Endothelial cell (in vitro differentiated cells): Measurements from ENCODE around the gene SCYGR6. TPM values are rescaled to one million over a fixed set of nuclear protein-coding genes. Genes with fewer than 3 reads are reported as not detected.

Experiments
- DNase-seq: peaks from one replicate; pipeline ENCODE4 v3.0.0; 2021; ENCODE audit warnings: low spot score
- H3K27ac Mint-ChIP-seq: one replicate; pipeline ENCODE4 v1.8.0; 2021; ENCODE audit warnings: mixed read lengths, inconsistent platforms; ENCODE audit not compliant: unreplicated experiment
- H3K27me3 Mint-ChIP-seq: one replicate; pipeline ENCODE4 v1.8.0; 2021; ENCODE audit warnings: mild to moderate bottlenecking, moderate library complexity, mixed read lengths, inconsistent platforms; ENCODE audit not compliant: unreplicated experiment
- H3K36me3 Mint-ChIP-seq: one replicate; pipeline ENCODE4 v1.8.0; 2021; ENCODE audit warnings: mild to moderate bottlenecking, low read depth, mixed read lengths, inconsistent platforms; ENCODE audit not compliant: unreplicated experiment
- H3K4me1 Mint-ChIP-seq: one replicate; pipeline ENCODE4 v1.8.0; 2021; ENCODE audit warnings: mild to moderate bottlenecking, mixed read lengths, inconsistent platforms; ENCODE audit not compliant: unreplicated experiment
- H3K4me3 Mint-ChIP-seq: one replicate; pipeline ENCODE4 v1.8.0; 2021; ENCODE audit warnings: mild to moderate bottlenecking, mixed read lengths, inconsistent platforms; ENCODE audit not compliant: unreplicated experiment
- H3K9me3 Mint-ChIP-seq: one replicate; pipeline ENCODE4 v1.8.0; 2021; ENCODE audit warnings: mixed read lengths, inconsistent platforms; ENCODE audit not compliant: unreplicated experiment
- CTCF ChIP-seq: fragments of 200-600 bp; sonication (generic); IDR thresholded peaks from one replicate; pipeline ENCODE4 v1.5.0; 2021; ENCODE audit warnings: antibody characterized with exemption; ENCODE audit not compliant: unreplicated experiment
- total RNA-seq: library from RNA; stranded (reverse); fragmentation: NEBNext Ultra II Directional; extraction: Animal tissue kit (Norgen Biotek cat#: 25700); gene quantifications from one replicate; pipeline ENCODE4 v1.2.1, GENCODE V29; 2021; ENCODE audit not compliant: unreplicated experiment

SCYGR6 gene
- total RNA-seq, 1 donor from 2014 or later = not detected

- Mint-ChIP-seq H3K9me3 (no peaks in the 10 kb centered on the region), H3K4me3 (no peak overlapping the region), H3K36me3 (no peaks in the 10 kb centered on the region), H3K4me1 (no peaks in the 10 kb centered on the region), H3K27me3 (no peaks in the 10 kb centered on the region), H3K27ac (no peak overlapping the region)
- DNase-seq = no peak
- TF ChIP-seq CTCF = no peak
These were observed 3.9 kb downstream of the SCYGR6 start for GRCh38 chr2:227720680-227721079.

- no peak overlapping the region for H3K27ac Mint-ChIP-seq
- H3K36me3 Mint-ChIP-seq = no peaks in the 10 kb centered on the region
- no peak overlapping the region for H3K4me3 Mint-ChIP-seq
- no peak for DNase-seq
- no peaks in the 10 kb centered on the region for H3K9me3 Mint-ChIP-seq
- no peaks in the 10 kb centered on the region for H3K4me1 Mint-ChIP-seq
- TF ChIP-seq CTCF = no peak
- H3K27me3 Mint-ChIP-seq = no peaks in the 10 kb centered on the region
These were observed 4.9 kb downstream of the SCYGR6 start for GRCh38 chr2:227719641-227720040.

- peak; percentile 79 for DNase-seq
- peak within 1 kb of the TSS; percentile 64 for H3K4me3 Mint-ChIP-seq
- H3K27me3 Mint-ChIP-seq = no peaks in the 10 kb centered on the region
- H3K27ac Mint-ChIP-seq = no peak within 1 kb of the TSS
- no peaks in the 10 kb centered on the region for H3K9me3 Mint-ChIP-seq
- no peaks in the 10 kb centered on the region for H3K36me3 Mint-ChIP-seq
- H3K4me1 Mint-ChIP-seq = peaks cover 6% of the 10 kb centered on the region
- TF ChIP-seq CTCF = no peak
These were observed 6.6 kb downstream of the SCYGR6 start, which contains the start of gene SLC19A3 for GRCh38 chr2:227717687-227718567. SLC19A3 (minus strand) TSS chr2:227718028; CDS start chr2:227702318, 15,710 bp downstream.

- Mint-ChIP-seq H3K36me3 (no peaks in the 10 kb centered on the region), H3K4me3 (no peak overlapping the region)
- no peak for TF ChIP-seq CTCF
These were observed 8.1 kb downstream of the SCYGR6 start for GRCh38 chr2:227716501-227716900.

GRCh38 chr2:227713291-227713690 is 11.3 kb downstream of the SCYGR6 start:
- H3K4me1 Mint-ChIP-seq = peaks cover 6% of the 10 kb centered on the region
- H3K4me3 Mint-ChIP-seq = no peak overlapping the region
- H3K27me3 Mint-ChIP-seq = no peaks in the 10 kb centered on the region
- no peak overlapping the region for H3K27ac Mint-ChIP-seq
- H3K9me3 Mint-ChIP-seq = no peaks in the 10 kb centered on the region
- H3K36me3 Mint-ChIP-seq = no peaks in the 10 kb centered on the region
- no peak for TF ChIP-seq CTCF
- no peak for DNase-seq

More at GRCh38 chr2:227716501-227716900, 8.1 kb downstream of the SCYGR6 start:
- no peaks in the 10 kb centered on the region for H3K27me3 Mint-ChIP-seq
- H3K27ac Mint-ChIP-seq = no peak overlapping the region
- H3K9me3 Mint-ChIP-seq = no peaks in the 10 kb centered on the region
- DNase-seq = no peak
- H3K4me1 Mint-ChIP-seq = peaks cover 6% of the 10 kb centered on the region
